K562 (cell line): ENCODE data around the gene UBE2K. TPM values are rescaled to one million over a fixed set of nuclear protein-coding genes. Genes with fewer than 3 reads are reported as not detected.

Source experiments
- E2F6 ChIP-seq, 2 experiments: IDR thresholded peaks; 2 replicates each; pipeline ENCODE4 v1.6.1; 2011; ENCODE audit warnings: borderline replicate concordance in 1 of 2, control low read depth in 1 of 2, low read depth in 1 of 2, low read length in 1 of 2, mild to moderate bottlenecking in 1 of 2, mixed read lengths in 1 of 2, moderate library complexity in 1 of 2; ENCODE audit not compliant: insufficient read depth in 1 of 2, insufficient read length in 1 of 2, poor library complexity in 1 of 2, severe bottlenecking in 1 of 2; ENCODE audit errors: extremely low read depth in 1 of 2
- EGR1 ChIP-seq: fragments of 450-650 bp; conservative IDR thresholded peaks from 2 replicates; pipeline ENCODE4 v1.6.1; 2017; ENCODE audit warnings: mild to moderate bottlenecking
- FIP1L1 ChIP-seq: fragments of 200-400 bp; formaldehyde crosslinking; IDR thresholded peaks from 2 replicates; pipeline ENCODE4 v1.6.1; 2018; ENCODE audit warnings: mild to moderate bottlenecking, low read depth, low read length; ENCODE audit not compliant: poor library complexity, severe bottlenecking
- FOXP1 ChIP-seq: sonication (generic); formaldehyde crosslinking; IDR thresholded peaks from 2 replicates; pipeline ENCODE4 v1.8.0; 2022; ENCODE audit warnings: mild to moderate bottlenecking, missing genetic modification reagents
- FOXP4 ChIP-seq: sonication (generic); formaldehyde crosslinking; IDR thresholded peaks from 2 replicates; pipeline ENCODE4 v1.8.0; 2022; ENCODE audit warnings: mild to moderate bottlenecking, missing genetic modification reagents, borderline replicate concordance
- LARP7 ChIP-seq: fragments of 450-650 bp; IDR thresholded peaks from 2 replicates; pipeline ENCODE4 v1.6.1; 2016
- MAZ ChIP-seq, 2 experiments: fragments of 450-650 bp in 1 of 2; sonication (generic) in 1 of 2; formaldehyde crosslinking; IDR thresholded peaks in 1 of 2; conservative IDR thresholded peaks in 1 of 2; 2 replicates each; pipeline versions ENCODE4 v1.4.0 to v1.5.0; 2020; ENCODE audit warnings: mild to moderate bottlenecking in 1 of 2, missing genetic modification reagents in 1 of 2
- MBD2 ChIP-seq: sonication (generic); IDR thresholded peaks from 2 replicates; pipeline ENCODE4 v1.6.1; 2016; ENCODE audit warnings: low read depth, borderline replicate concordance
- MEF2A ChIP-seq: IDR thresholded peaks from 2 replicates; pipeline ENCODE4 v1.6.1; 2011; ENCODE audit warnings: low read depth, mild to moderate bottlenecking, low read length, moderate library complexity; ENCODE audit not compliant: control insufficient read depth
- NEUROD1 ChIP-seq: fragments of 150-350 bp; IDR thresholded peaks from 2 replicates; pipeline ENCODE4 v1.6.1; 2014; ENCODE audit warnings: borderline replicate concordance, low read length, low read depth; ENCODE audit not compliant: partially characterized antibody
- NFRKB ChIP-seq: fragments of 450-650 bp; IDR thresholded peaks from 2 replicates; pipeline ENCODE4 v1.6.1; 2016; ENCODE audit warnings: low read depth
- OTX1 ChIP-seq: fragments of 450-650 bp; formaldehyde crosslinking; IDR thresholded peaks from 2 replicates; pipeline ENCODE4 v1.4.0; 2022; ENCODE audit warnings: mild to moderate bottlenecking
- POLR2A ChIP-seq: fragments of 450-650 bp; conservative IDR thresholded peaks from 2 replicates; pipeline ENCODE4 v1.6.1; 2016
- POLR2B ChIP-seq: fragments of 450-650 bp; IDR thresholded peaks from 2 replicates; pipeline ENCODE4 v1.6.1; 2018; ENCODE audit warnings: low read depth; ENCODE audit not compliant: partially characterized antibody
- POLR2G ChIP-seq: fragments of 200-400 bp; formaldehyde crosslinking; IDR thresholded peaks from 2 replicates; pipeline ENCODE4 v1.6.1; 2017; ENCODE audit warnings: low read depth, mild to moderate bottlenecking, antibody characterized with exemption, low read length, moderate library complexity
- RCOR1 ChIP-seq, 2 experiments: IDR thresholded peaks; 2 replicates each; pipeline ENCODE4 v1.6.1; 2012; ENCODE audit warnings: low read depth in 2 of 2, low read length in 2 of 2, borderline replicate concordance in 1 of 2, improper control_type of control experiment in 1 of 2
- THAP12 ChIP-seq: fragments of 250-450 bp; sonication (Bioruptor Pico); IDR thresholded peaks from 2 replicates; pipeline ENCODE4 v1.9.0; 2021; ENCODE audit warnings: mild to moderate bottlenecking, inconsistent platforms
- ZNF79 ChIP-seq: fragments of 250-450 bp; sonication (Bioruptor Pico); IDR thresholded peaks from 2 replicates; pipeline ENCODE4 v1.4.0; 2020; ENCODE audit warnings: low read depth, mild to moderate bottlenecking, moderate library complexity
- polyA plus RNA-seq, 8 experiments: library from polyadenylated mRNA; depleted of rRNA in 4 of 8; stranded (reverse) in 5 of 8; unstranded in 3 of 8; fragments of >200 nt; fragmentation: Nextera tagmentation in 2 of 8; fragmentation: Illumina TruSeq in 1 of 8; extraction: Ambion mirVana in 2 of 8; extraction: Trizol in 1 of 8; gene quantifications; 2 replicates each; pipeline versions ENCODE4 v1.2.1 to v1.2.3, GENCODE V29; 2011 to 2014; ENCODE audit warnings: inconsistent platforms in 1 of 8, missing spikeins in 1 of 8
- total RNA-seq, 7 experiments: library from RNA; depleted of rRNA in 6 of 7; stranded (reverse); fragments of >200 nt in 6 of 7; fragmentation: Illumina TruSeq in 2 of 7; extraction: Trizol in 2 of 7; gene quantifications; 2 replicates each; pipeline versions ENCODE4 v1.2.1 to v1.2.3, GENCODE V29; 2011 to 2021; ENCODE audit warnings: low replicate concordance in 1 of 7
- TF ChIP-seq, protein P1 (sequence below): sonication (generic); formaldehyde crosslinking; IDR thresholded peaks from 2 replicates; pipeline ENCODE4 v1.8.1; 2023; ENCODE audit warnings: mild to moderate bottlenecking, missing genetic modification reagents

The UBE2K gene
- total and polyA plus RNA-seq, 9 of the 15 experiments (the other 6 are each of a cell fraction or from before 2014, with no cell fraction given), result 29.8 to 190 (median 62.6) TPM

DNA sequence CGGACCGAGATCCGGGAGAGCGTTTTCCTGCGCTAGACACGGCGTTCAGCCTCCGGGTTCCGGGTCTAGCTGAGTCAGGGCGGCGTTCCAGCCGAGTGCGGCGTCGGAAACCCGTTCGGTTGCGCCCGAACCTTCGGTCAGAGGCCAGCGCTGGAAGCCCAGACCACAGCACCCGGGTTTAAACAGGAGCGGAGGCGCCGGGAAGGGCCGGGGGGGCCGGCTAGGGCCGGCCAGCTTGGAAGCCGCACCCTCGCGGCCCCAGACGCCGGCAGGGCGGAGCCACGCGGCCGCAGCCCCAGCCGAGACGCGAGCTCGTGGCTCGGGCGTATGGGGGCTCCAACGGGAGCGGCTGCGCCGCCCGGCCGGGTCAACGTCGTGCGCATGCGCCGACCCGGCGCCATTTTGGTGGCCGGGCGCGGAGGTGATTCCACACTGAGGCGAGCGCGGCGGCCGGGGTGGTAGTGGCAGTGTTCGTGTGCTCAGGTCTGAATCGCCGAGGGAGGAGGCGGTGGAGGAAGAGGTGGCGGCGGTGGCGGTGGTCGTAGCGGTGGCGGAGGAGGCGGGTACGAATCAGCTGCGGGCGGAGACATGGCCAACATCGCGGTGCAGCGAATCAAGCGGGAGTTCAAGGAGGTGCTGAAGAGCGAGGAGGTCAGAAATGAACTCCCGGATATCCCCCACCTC lies at the start of gene UBE2K (continued):
- no peak for TF ChIP-seq FOXP4
- TF ChIP-seq NFRKB, result peak; percentile 35; the same call in 1 of the 2 replicates
- TF ChIP-seq E2F6 (IDR thresholded peaks at IDR 0.05; ENCODE audit: borderline replicate concordance in 1 of 2, extremely low read depth in 1 of 2, insufficient read depth in 1 of 2, insufficient read length in 1 of 2, low read depth in 1 of 2, low read length in 1 of 2, poor library complexity in 1 of 2, severe bottlenecking in 1 of 2), result peak; percentile 57 to 89
- TF ChIP-seq NEUROD1, result peak; percentile 19
- 0 out of 2 replicates have a peak, but pooled peaks have one; percentile 11 for TF ChIP-seq OTX1 (CRISPR knock-in tag)
- peak; percentile 10; the same call in 1 of the 2 replicates for TF ChIP-seq THAP12
- no peak for TF ChIP-seq MEF2A
- TF ChIP-seq LARP7, result 0 out of 2 replicates have a peak, but pooled peaks have one; percentile 38
- TF ChIP-seq FOXP1 (CRISPR knock-in tag), result peak; percentile 87
- peak; percentile 42; the same call in 1 of the 2 replicates for TF ChIP-seq EGR1
- TF ChIP-seq POLR2B, result peak; percentile 95
- no peak for TF ChIP-seq ZNF79 (CRISPR knock-in tag)
- peak; percentile 97 for TF ChIP-seq POLR2A
- TF ChIP-seq FIP1L1, result peak; percentile 36
- peak; percentile 96 for TF ChIP-seq POLR2G
- TF ChIP-seq, protein P1, sequence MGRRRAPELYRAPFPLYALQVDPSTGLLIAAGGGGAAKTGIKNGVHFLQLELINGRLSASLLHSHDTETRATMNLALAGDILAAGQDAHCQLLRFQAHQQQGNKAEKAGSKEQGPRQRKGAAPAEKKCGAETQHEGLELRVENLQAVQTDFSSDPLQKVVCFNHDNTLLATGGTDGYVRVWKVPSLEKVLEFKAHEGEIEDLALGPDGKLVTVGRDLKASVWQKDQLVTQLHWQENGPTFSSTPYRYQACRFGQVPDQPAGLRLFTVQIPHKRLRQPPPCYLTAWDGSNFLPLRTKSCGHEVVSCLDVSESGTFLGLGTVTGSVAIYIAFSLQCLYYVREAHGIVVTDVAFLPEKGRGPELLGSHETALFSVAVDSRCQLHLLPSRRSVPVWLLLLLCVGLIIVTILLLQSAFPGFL (CRISPR knock-in tag), result no peak
- TF ChIP-seq MBD2, result peak; percentile 35; the same call in 1 of the 2 replicates
- TF ChIP-seq RCOR1 (IDR thresholded peaks at IDR 0.05; ENCODE audit: borderline replicate concordance in 1 of 2, low read depth in 2 of 2, low read length in 2 of 2), result 0 out of 4 replicates have a peak, but pooled peaks of 1 of the 2 experiments have one; percentile 6
- TF ChIP-seq MAZ (CRISPR knock-in tag; conservative IDR thresholded peaks at IDR 0.05 in 1 of 2, IDR thresholded peaks at IDR 0.05 in 1 of 2), result peak; percentile 51 to 89
